Measurements from ENCODE around the gene SPEM3. TPM values are rescaled to one million over a fixed set of nuclear protein-coding genes. Genes with fewer than 3 reads are reported as not detected.

Gene SPEM3
- total and polyA plus RNA-seq, 2 donors (not counting 3 experiments of a cell fraction or from before 2014, with no cell fraction given) = not detected

- no TSS peak for BruUV-seq (replicated peaks)
- POLR2A ChIA-PET = no interaction called here
These were observed 20.4 kb upstream of the SPEM3 start for GRCh38 chr17:7408252-7408727.

GRCh38 chr17:7408863-7409262, 19.8 kb upstream of the SPEM3 start:
- Histone ChIP-seq H3K4me3 (replicated peaks in 1 of 3; ENCODE audit: insufficient read depth in 1 of 3, low read depth in 1 of 3, low read length in 3 of 3) (no peak overlapping the region), H4K20me1 (replicated peaks; ENCODE audit: control insufficient read depth, extremely low read depth, insufficient read depth, low read length) (no peaks in the 10 kb centered on the region), H3K4me1 (ENCODE audit: control insufficient read depth, extremely low read depth, insufficient read depth, low read length) (peaks cover 4% of the 10 kb centered on the region), H3K9ac (replicated peaks; ENCODE audit: extremely low read depth, insufficient read depth, low read length) (no peak overlapping the region), H3K79me2 (ENCODE audit: control insufficient read depth, insufficient read depth, low read length) (peaks cover 2% of the 10 kb centered on the region), H3K27ac (ENCODE audit: insufficient read depth, low read depth, low read length) (no peak overlapping the region), H3K36me3 (ENCODE audit: control insufficient read depth in 2 of 2, extremely low read depth in 1 of 2, insufficient read depth in 2 of 2, low read length in 2 of 2) (peaks cover 0 to 15% of the 10 kb centered on the region in 2 experiments), H3K4me2 (ENCODE audit: insufficient read depth, low read length) (no peak overlapping the region), H3K9me3 (replicated peaks; ENCODE audit: control insufficient read depth, insufficient read depth, low read length) (no peaks in the 10 kb centered on the region), H2AFZ (ENCODE audit: low read depth, low read length) (no peak overlapping the region), H3K27me3 (ENCODE audit: control insufficient read depth in 2 of 2, insufficient read depth in 2 of 2, low read length in 2 of 2) (no peaks in the 10 kb centered on the region), H3K9me1 (replicated peaks; ENCODE audit: control insufficient read depth, extremely low read depth, insufficient read depth, low read length) (no peaks in the 10 kb centered on the region)
- CTCF ChIA-PET = no interaction called here
- dilution Hi-C loops (cut with MboI; ENCODE audit: extremely low pct_ligation_motif_present, low sequenced_read_pairs) = no loop called here
- POLR2A ChIA-PET = no interaction called here
- intact Hi-C loops (cut with micrococcal nuclease) = no loop called here
- BruUV-seq (replicated peaks) = no TSS peak
- TF ChIP-seq POLR2AphosphoS5 (IDR thresholded peaks at IDR 0.05; ENCODE audit: insufficient read depth, low read depth, low read length) = no peak
- TF ChIP-seq CTCF (IDR thresholded peaks at IDR 0.05; ENCODE audit: extremely low read depth in 1 of 2, insufficient read depth in 1 of 2, low read depth in 1 of 2, low read length in 2 of 2) = no peak
- TF ChIP-seq MYC (IDR thresholded peaks at IDR 0.05; ENCODE audit: low read depth, low read length) = no peak
- no peak for TF ChIP-seq MAX (IDR thresholded peaks at IDR 0.05; ENCODE audit: insufficient read depth, insufficient read length)
- TF ChIP-seq EZH2 (IDR thresholded peaks at IDR 0.05; ENCODE audit: borderline replicate concordance, low read depth, low read length, severe bottlenecking) = no peak
- no peak for TF ChIP-seq JUN (IDR thresholded peaks at IDR 0.05; ENCODE audit: borderline replicate concordance, insufficient read depth, insufficient read length, low read depth)
- no peak for TF ChIP-seq GATA2 (IDR thresholded peaks at IDR 0.05; ENCODE audit: insufficient read depth, insufficient read length, low read depth, low read length)
- no peak for TF ChIP-seq POLR2A (IDR thresholded peaks at IDR 0.05; ENCODE audit: low read depth, low read length)
- TF ChIP-seq FOS (IDR thresholded peaks at IDR 0.05; ENCODE audit: borderline replicate concordance, insufficient read depth, low read length) = no peak
- FAIRE-seq (no peak), DNase-seq (ENCODE audit: low read depth, low spot score) (no peak)

More at GRCh38 chr17:7408252-7408727, 20.4 kb upstream of the SPEM3 start:
- intact Hi-C loops (cut with micrococcal nuclease) (no loop called here), dilution Hi-C loops (cut with MboI; ENCODE audit: extremely low pct_ligation_motif_present, low sequenced_read_pairs) (no loop called here)
- no peak overlapping the region for H3K4me2 ChIP-seq (ENCODE audit: insufficient read depth, low read length)
- peaks cover 2% of the 10 kb centered on the region for H3K79me2 ChIP-seq (ENCODE audit: control insufficient read depth, insufficient read depth, low read length)
- TF ChIP-seq POLR2A (IDR thresholded peaks at IDR 0.05; ENCODE audit: low read depth, low read length) (no peak), MYC (IDR thresholded peaks at IDR 0.05; ENCODE audit: low read depth, low read length) (no peak)
- H3K9ac ChIP-seq (replicated peaks; ENCODE audit: extremely low read depth, insufficient read depth, low read length) = no peak overlapping the region
- no peaks in the 10 kb centered on the region for H4K20me1 ChIP-seq (replicated peaks; ENCODE audit: control insufficient read depth, extremely low read depth, insufficient read depth, low read length)
- no peaks in the 10 kb centered on the region for H3K27me3 ChIP-seq (ENCODE audit: control insufficient read depth in 2 of 2, insufficient read depth in 2 of 2, low read length in 2 of 2)
- peaks cover 0 to 15% of the 10 kb centered on the region in 2 experiments for H3K36me3 ChIP-seq (ENCODE audit: control insufficient read depth in 2 of 2, extremely low read depth in 1 of 2, insufficient read depth in 2 of 2, low read length in 2 of 2)
- H3K27ac ChIP-seq (ENCODE audit: insufficient read depth, low read depth, low read length) = no peak overlapping the region
- H2AFZ ChIP-seq (ENCODE audit: low read depth, low read length) = no peak overlapping the region
- FAIRE-seq = no peak
- no peaks in the 10 kb centered on the region for H3K9me1 ChIP-seq (replicated peaks; ENCODE audit: control insufficient read depth, extremely low read depth, insufficient read depth, low read length)
- no peaks in the 10 kb centered on the region for H3K9me3 ChIP-seq (replicated peaks; ENCODE audit: control insufficient read depth, insufficient read depth, low read length)
- no peak for DNase-seq (ENCODE audit: low read depth, low spot score)
- no peak overlapping the region for H3K4me3 ChIP-seq (replicated peaks in 1 of 3; ENCODE audit: insufficient read depth in 1 of 3, low read depth in 1 of 3, low read length in 3 of 3)
- CTCF ChIA-PET = interaction anchor here (1.1 kb wide), 1 partner anchor 28 kb away, joined by 4 read pairs; no protein-coding TSS in a partner anchor
- peaks cover 4% of the 10 kb centered on the region for H3K4me1 ChIP-seq (ENCODE audit: control insufficient read depth, extremely low read depth, insufficient read depth, low read length)

Measured in endothelial cell of umbilical vein (primary cell).